ENCODE results near the gene NANP. TPM values are rescaled to one million over a fixed set of nuclear protein-coding genes. Genes with fewer than 3 reads are reported as not detected.

The NANP gene
- total and polyA plus RNA-seq, 10 of the 15 experiments (the other 5 are each of a cell fraction or from before 2014, with no cell fraction given), result 4.2 to 6.7 (median 4.9) TPM

DNA sequence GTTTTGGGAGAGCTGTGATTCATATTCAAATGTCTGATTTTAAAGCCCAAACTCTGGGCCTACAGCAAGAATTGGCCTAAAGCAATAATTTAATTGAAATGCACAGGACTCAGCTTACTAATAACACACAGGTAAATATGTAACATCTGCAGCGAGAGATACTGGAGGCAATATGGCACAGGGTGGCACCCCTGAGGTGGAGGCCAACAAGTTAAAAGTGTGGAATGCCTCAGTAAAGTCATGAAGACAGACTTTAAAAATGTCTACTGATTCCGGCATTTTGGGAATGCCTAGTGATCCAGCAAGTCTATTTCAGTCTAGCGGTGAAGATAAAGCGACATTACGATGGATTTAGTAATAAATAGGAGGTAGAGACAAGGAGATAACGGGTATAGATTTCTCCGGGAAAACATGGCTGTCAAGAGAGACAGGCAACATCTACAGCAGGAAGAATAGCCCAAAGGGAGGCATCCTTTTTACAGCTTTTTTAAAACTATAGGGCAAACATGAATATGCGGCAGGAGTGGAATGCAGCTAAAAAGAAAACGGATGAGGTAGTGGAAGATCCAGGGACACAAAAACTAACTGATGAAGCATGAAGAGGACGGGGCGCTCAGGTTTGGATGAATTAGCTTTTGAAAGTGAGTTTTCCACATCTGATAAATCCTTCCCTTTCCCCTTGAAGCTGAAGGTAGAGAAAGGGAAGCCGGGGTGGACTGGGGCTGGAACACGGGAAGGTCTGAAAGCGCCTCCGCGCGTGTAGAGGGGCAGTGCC, 1.2 kb downstream of the NANP start (continued):
- TF ChIP-seq, protein P1, sequence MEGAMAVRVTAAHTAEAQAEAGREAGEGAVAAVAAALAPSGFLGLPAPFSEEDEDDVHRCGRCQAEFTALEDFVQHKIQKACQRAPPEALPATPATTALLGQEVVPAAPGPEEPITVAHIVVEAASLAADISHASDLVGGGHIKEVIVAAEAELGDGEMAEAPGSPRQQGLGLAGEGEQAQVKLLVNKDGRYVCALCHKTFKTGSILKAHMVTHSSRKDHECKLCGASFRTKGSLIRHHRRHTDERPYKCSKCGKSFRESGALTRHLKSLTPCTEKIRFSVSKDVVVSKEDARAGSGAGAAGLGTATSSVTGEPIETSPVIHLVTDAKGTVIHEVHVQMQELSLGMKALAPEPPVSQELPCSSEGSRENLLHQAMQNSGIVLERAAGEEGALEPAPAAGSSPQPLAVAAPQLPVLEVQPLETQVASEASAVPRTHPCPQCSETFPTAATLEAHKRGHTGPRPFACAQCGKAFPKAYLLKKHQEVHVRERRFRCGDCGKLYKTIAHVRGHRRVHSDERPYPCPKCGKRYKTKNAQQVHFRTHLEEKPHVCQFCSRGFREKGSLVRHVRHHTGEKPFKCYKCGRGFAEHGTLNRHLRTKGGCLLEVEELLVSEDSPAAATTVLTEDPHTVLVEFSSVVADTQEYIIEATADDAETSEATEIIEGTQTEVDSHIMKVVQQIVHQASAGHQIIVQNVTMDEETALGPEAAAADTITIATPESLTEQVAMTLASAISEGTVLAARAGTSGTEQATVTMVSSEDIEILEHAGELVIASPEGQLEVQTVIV (IDR thresholded peaks at IDR 0.05; ENCODE audit: borderline replicate concordance, partially characterized antibody), result no peak
- TF ChIP-seq HDGF (IDR thresholded peaks at IDR 0.05), result no peak

DNA sequence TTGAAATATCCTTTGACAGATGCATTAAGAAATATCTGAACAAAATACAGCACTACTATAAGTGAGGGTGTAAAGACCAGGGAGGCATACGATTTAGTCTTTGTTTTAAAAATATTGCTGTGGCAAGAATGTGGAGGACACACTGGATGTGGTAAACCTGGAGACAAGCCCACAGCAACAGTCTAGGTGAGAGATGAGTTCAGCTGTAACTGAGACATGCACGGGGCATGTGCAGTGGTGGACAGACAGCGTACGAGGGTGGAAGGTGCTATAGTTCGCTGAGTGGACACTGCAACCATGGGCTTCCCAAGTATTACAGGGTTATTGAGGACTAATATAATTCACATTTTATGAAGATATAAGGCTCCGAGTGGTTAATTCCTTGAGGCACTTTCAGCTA, 1.8 kb downstream of the NANP start:
- Histone ChIP-seq H3K9ac (ENCODE audit: control insufficient read depth, insufficient read depth, low read length) (no peak overlapping the region), H2AFZ (ENCODE audit: control insufficient read depth, low read depth, low read length) (no peak overlapping the region), H3K27me3 (replicated peaks in 1 of 2; ENCODE audit: control insufficient read depth in 2 of 2, insufficient read depth in 2 of 2, low read length in 1 of 2) (no peaks in the 10 kb centered on the region), H3K4me2 (ENCODE audit: control insufficient read depth, insufficient read depth) (peak overlapping the region; percentile 91), H3K9me3 (replicated peaks; ENCODE audit: control insufficient read depth, insufficient read depth, low read length) (no peaks in the 10 kb centered on the region; the same call in 2 of the 3 replicates), H3K36me3 (ENCODE audit: control insufficient read depth in 2 of 2, insufficient read depth in 2 of 2, low read length in 1 of 2) (no peaks in the 10 kb centered on the region), H3K79me2 (ENCODE audit: control insufficient read depth, insufficient read depth, low read length) (peaks cover 20% of the 10 kb centered on the region), H4K20me1 (ENCODE audit: control insufficient read depth, insufficient read depth) (no peaks in the 10 kb centered on the region), H3K4me1 (ENCODE audit: control insufficient read depth, insufficient read depth, low read length) (peaks cover 3% of the 10 kb centered on the region; the same call in 1 of the 2 replicates), H3K27ac (ENCODE audit: control insufficient read depth, insufficient read depth) (no peak overlapping the region), H3K4me3 (no peak overlapping the region)
- intact Hi-C loops (cut with micrococcal nuclease; ENCODE audit: unreplicated experiment) (loop anchor here (5.0 to 10.0 kb wide), 2 partner anchors 180 to 307 kb away; no protein-coding TSS in a partner anchor), in situ Hi-C loops (cut with MboI) (loop anchor here (5.0 to 25.0 kb wide), 3 partner anchors 75 to 540 kb away; partner anchors contain the start of gene ZNF337)
- FAIRE-seq, result no peak
- ChIA-PET POLR2A (no interaction called here), RAD21 (ENCODE audit: unreplicated experiment) (no interaction called here), SMC1A (ENCODE audit: uncharacterized antibody, unreplicated experiment) (no interaction called here), CTCF (interaction anchor here (0.8 kb wide), 1 partner anchor 151 kb away, joined by 3 read pairs; no protein-coding TSS in a partner anchor)
- 97% methylated on average over 6 of the region's 6 CpGs for WGBS (ENCODE audit: insufficient coverage, insufficient replicate concordance, low lambda C conversion rate, missing lambda C conversion rate)
- TSS peak; percentile 53 for BruUV-seq (replicated peaks)
- no peak for ATAC-seq
- no peak for DNase-seq (ENCODE audit: low read depth, low spot score)
- no peak for TF ChIP-seq GATAD2B (conservative IDR thresholded peaks at IDR 0.05; ENCODE audit: low read depth)
- TF ChIP-seq STAT3 (IDR thresholded peaks at IDR 0.05; ENCODE audit: low read depth, low read length), result no peak
- TF ChIP-seq RUNX3 (IDR thresholded peaks at IDR 0.05; ENCODE audit: low read length), result no peak
- no peak for TF ChIP-seq IRF4 (IDR thresholded peaks at IDR 0.05; ENCODE audit: low read depth, low read length)
- TF ChIP-seq TCF7 (IDR thresholded peaks at IDR 0.05; ENCODE audit: borderline replicate concordance), result no peak
- TF ChIP-seq SIX5 (IDR thresholded peaks at IDR 0.05; ENCODE audit: low read depth, low read length, severe bottlenecking), result no peak
- no peak for TF ChIP-seq HDGF (IDR thresholded peaks at IDR 0.05)
- TF ChIP-seq MEF2B (IDR thresholded peaks at IDR 0.05; ENCODE audit: partially characterized antibody, poor library complexity, severe bottlenecking), result no peak
- TF ChIP-seq LARP7 (IDR thresholded peaks at IDR 0.05), result no peak
- no peak for TF ChIP-seq FOXK2 (IDR thresholded peaks at IDR 0.05)
- TF ChIP-seq NR2F1 (conservative IDR thresholded peaks at IDR 0.05), result no peak

All from GM12878 (cell line).